ENCODE data around the gene OR7G1. TPM values are rescaled to one million over a fixed set of nuclear protein-coding genes. Genes with fewer than 3 reads are reported as not detected.
"Not testable (repeated sequence)": the region's sequence is repeated elsewhere in the genome, so short reads cannot be mapped to it uniquely, and the experiment has no call there.

The OR7G1 gene
- total RNA-seq, 1 experiment from 2014 or later, result not detected

- Histone ChIP-seq H3K27me3 (replicated peaks; ENCODE audit: insufficient read depth, low read depth, low read length, poor library complexity) (no peaks in the 10 kb centered on the region), H3K36me3 (ENCODE audit: insufficient read depth, low read length, poor library complexity, severe bottlenecking) (no peaks in the 10 kb centered on the region), H3K27ac (ENCODE audit: low read depth, low read length, poor library complexity, severe bottlenecking) (peak overlapping the region; percentile 34), H3K4me1 (ENCODE audit: insufficient read depth, low read length, poor library complexity, severe bottlenecking) (peaks cover 11% of the 10 kb centered on the region), H3K4me3 (ENCODE audit: low read depth, low read length, poor library complexity, severe bottlenecking) (no peak overlapping the region), H3K9me3 (ENCODE audit: low read depth, low read length, poor library complexity, severe bottlenecking) (no peaks in the 10 kb centered on the region)
- POLR2A ChIA-PET (ENCODE audit: low non-redundant PET), result interaction anchor here (0.7 kb wide), 1 partner anchor 242 kb away, joined by 3 read pairs; no protein-coding TSS in a partner anchor
- CTCF ChIA-PET, result no interaction called here
- BruUV-seq (replicated peaks), result no TSS peak
- TF ChIP-seq EZH2 (IDR thresholded peaks at IDR 0.05; ENCODE audit: borderline replicate concordance, low read depth, low read length, poor library complexity, severe bottlenecking) (no peak), CTCF (conservative IDR thresholded peaks at IDR 0.05; ENCODE audit: low read depth, low read length) (no peak)
- intact Hi-C loops (cut with micrococcal nuclease; ENCODE audit: unreplicated experiment), result no loop called here
- peak; percentile 98 for DNase-seq (ENCODE audit: low spot score)
These were observed 40.3 kb downstream of the OR7G1 start for GRCh38 chr19:9075064-9075949.

GRCh38 chr19:9073806-9074205 is 41.8 kb downstream of the OR7G1 start:
- H3K4me3 ChIP-seq (ENCODE audit: low read depth, low read length, poor library complexity, severe bottlenecking), result no peak overlapping the region

GRCh38 chr19:9071720-9072119 is 43.8 kb downstream of the OR7G1 start:
- DNase-seq (ENCODE audit: low spot score); H3K9me3 ChIP-seq (ENCODE audit: low read depth, low read length, poor library complexity, severe bottlenecking); H3K27me3 ChIP-seq (replicated peaks; ENCODE audit: insufficient read depth, low read depth, low read length, poor library complexity); BruUV-seq (replicated peaks); CTCF ChIA-PET; intact Hi-C loops (cut with micrococcal nuclease; ENCODE audit: unreplicated experiment); H3K4me3 ChIP-seq (ENCODE audit: low read depth, low read length, poor library complexity, severe bottlenecking); H3K27ac ChIP-seq (ENCODE audit: low read depth, low read length, poor library complexity, severe bottlenecking); H3K36me3 ChIP-seq (ENCODE audit: insufficient read depth, low read length, poor library complexity, severe bottlenecking); POLR2A ChIA-PET (ENCODE audit: low non-redundant PET): not testable (repeated sequence)
- H3K4me1 ChIP-seq (ENCODE audit: insufficient read depth, low read length, poor library complexity, severe bottlenecking), result peaks cover 11% of the 10 kb centered on the region

More at GRCh38 chr19:9073806-9074205, 41.8 kb downstream of the OR7G1 start:
- ChIA-PET CTCF (no interaction called here), POLR2A (ENCODE audit: low non-redundant PET) (no interaction called here)
- DNase-seq (ENCODE audit: low spot score), result no peak
- TF ChIP-seq CTCF (conservative IDR thresholded peaks at IDR 0.05; ENCODE audit: low read depth, low read length) (no peak), EZH2 (IDR thresholded peaks at IDR 0.05; ENCODE audit: borderline replicate concordance, low read depth, low read length, poor library complexity, severe bottlenecking) (no peak)
- no TSS peak for BruUV-seq (replicated peaks)
- peaks cover 11% of the 10 kb centered on the region for H3K4me1 ChIP-seq (ENCODE audit: insufficient read depth, low read length, poor library complexity, severe bottlenecking)
- intact Hi-C loops (cut with micrococcal nuclease; ENCODE audit: unreplicated experiment), result no loop called here
- H3K27ac ChIP-seq (ENCODE audit: low read depth, low read length, poor library complexity, severe bottlenecking), result no peak overlapping the region
- no peaks in the 10 kb centered on the region for H3K9me3 ChIP-seq (ENCODE audit: low read depth, low read length, poor library complexity, severe bottlenecking)
- no peaks in the 10 kb centered on the region for H3K36me3 ChIP-seq (ENCODE audit: insufficient read depth, low read length, poor library complexity, severe bottlenecking)
- H3K27me3 ChIP-seq (replicated peaks; ENCODE audit: insufficient read depth, low read depth, low read length, poor library complexity), result no peaks in the 10 kb centered on the region
